ENCODE measurements around the gene AFF3.

- TF ChIP-seq CTCF (conservative IDR thresholded peaks at IDR 0.05; ENCODE audit: low read depth, low read length) (no peak), EZH2 (IDR thresholded peaks at IDR 0.05; ENCODE audit: borderline replicate concordance, low read depth, low read length, poor library complexity, severe bottlenecking) (no peak)
These were observed 633.0 kb downstream of the AFF3 start for GRCh38 chr2:99509387-99509786.

Data from A673 (cell line).